Breast epithelium (tissue), 4 donors: ENCODE data around the gene NECTIN1. TPM values are rescaled to one million over a fixed set of nuclear protein-coding genes. Genes with fewer than 3 reads are reported as not detected.

Experiments used
- DNase-seq, 2 donors: peaks; one replicate each; pipeline ENCODE4 v3.0.0-alpha.2; 2019; ENCODE audit warnings: low spot score in 2 of 2
- H3K27ac ChIP-seq, 2 donors: fragments of 200-600 bp; sonication (generic) in 1 of 2; one replicate each; pipeline ENCODE4 v1.5.1; 2016 to 2019; ENCODE audit warnings: mild to moderate bottlenecking in 1 of 2
- H3K27me3 ChIP-seq, 2 donors: fragments of 200-600 bp; sonication (generic) in 1 of 2; one replicate each; pipeline versions ENCODE4 v1.5.1 to v1.6.0; 2017 to 2019; ENCODE audit warnings: control low read depth in 1 of 2, mild to moderate bottlenecking in 1 of 2
- H3K36me3 ChIP-seq: fragments of 200-600 bp; one replicate; pipeline ENCODE4 v1.5.1; 2019
- H3K4me1 ChIP-seq, 2 donors: fragments of 200-600 bp; sonication (generic); one replicate each; pipeline ENCODE4 v1.5.1; 2016 to 2019; ENCODE audit warnings: control low read depth in 1 of 2
- H3K4me3 ChIP-seq, 3 donors: fragments of 200-600 bp; sonication (generic); 1 replicate in 2 of 3; 2 replicates in 1 of 3; pipeline ENCODE4 v1.5.1; 2016 to 2019; ENCODE audit warnings: mild to moderate bottlenecking in 3 of 3, moderate library complexity in 2 of 3
- H3K9me3 ChIP-seq, 2 donors: fragments of 200-600 bp; sonication (generic) in 1 of 2; one replicate each; pipeline ENCODE4 v1.5.1; 2016 to 2019; ENCODE audit warnings: control low read depth in 1 of 2
- CTCF ChIP-seq, 3 donors: fragments of 450-650 bp; IDR thresholded peaks; one replicate each; pipeline ENCODE4 v1.5.1; 2016 to 2017; ENCODE audit warnings: antibody characterized with exemption in 3 of 3, mild to moderate bottlenecking in 3 of 3, moderate library complexity in 3 of 3
- POLR2A ChIP-seq: fragments of 450-650 bp; IDR thresholded peaks from one replicate; pipeline ENCODE4 v1.6.1; 2016; ENCODE audit warnings: antibody characterized with exemption, mild to moderate bottlenecking, moderate library complexity
- POLR2AphosphoS5 ChIP-seq, 3 donors: sonication (generic); formaldehyde crosslinking; IDR thresholded peaks; one replicate each; pipeline ENCODE4 v1.6.1; 2017; ENCODE audit warnings: antibody characterized with exemption in 3 of 3
- intact Hi-C: fragments of 100-400 bp; cut with DNase I; formaldehyde crosslinking; loops from one replicate; pipeline ENCODE4 v1.15.1; 2023; ENCODE audit warnings: low total_unique reads
- total RNA-seq, 3 donors: library from RNA; depleted of rRNA; stranded (reverse); fragments of >200 nt; gene quantifications; one replicate each; pipeline ENCODE4 v1.1.0, GENCODE V29; 2016

Gene NECTIN1
- total RNA-seq, 3 donors from 2014 or later, result 2.6 to 6.6 (median 4.5) TPM

GRCh38 chr11:119666061-119666460 lies 62.9 kb downstream of the NECTIN1 start:
- Histone ChIP-seq H3K36me3 (no peaks in the 10 kb centered on the region), H3K4me1 (peaks cover 0 to 8% of the 10 kb centered on the region in 2 donors), H3K4me3 (no peak overlapping the region), H3K27me3 (no peaks in the 10 kb centered on the region), H3K27ac (no peak overlapping the region), H3K9me3 (no peaks in the 10 kb centered on the region)
- DNase-seq, result no peak
- TF ChIP-seq POLR2AphosphoS5 (IDR thresholded peaks at IDR 0.05) (no peak), POLR2A (no peak), CTCF (IDR thresholded peaks at IDR 0.05) (no peak)
- intact Hi-C loops, result loop anchor here (10.0 kb wide), 1 partner anchor 439 kb away; no protein-coding TSS in a partner anchor

- Histone ChIP-seq H3K9me3 (no peaks in the 10 kb centered on the region), H3K36me3 (no peaks in the 10 kb centered on the region), H3K27me3 (no peaks in the 10 kb centered on the region), H3K4me3 (no peak overlapping the region), H3K27ac (no peak overlapping the region), H3K4me1 (peaks cover 0 to 8% of the 10 kb centered on the region in 2 donors)
- intact Hi-C loops, result loop anchor here (10.0 kb wide), 1 partner anchor 440 kb away; no protein-coding TSS in a partner anchor
- DNase-seq, result no peak
- no peak for TF ChIP-seq POLR2AphosphoS5 (IDR thresholded peaks at IDR 0.05)
- TF ChIP-seq CTCF (IDR thresholded peaks at IDR 0.05), result no peak
- no peak for TF ChIP-seq POLR2A
These were observed 64.1 kb downstream of the NECTIN1 start for GRCh38 chr11:119664701-119665420.

- no peak overlapping the region for H3K27ac ChIP-seq
- intact Hi-C loops, result loop anchor here (10.0 kb wide), 1 partner anchor 441 kb away; no protein-coding TSS in a partner anchor
- DNase-seq, result peak in 1 of 2 donors; percentile 58
- H3K36me3 ChIP-seq, result no peaks in the 10 kb centered on the region
- peaks cover 0 to 8% of the 10 kb centered on the region in 2 donors for H3K4me1 ChIP-seq
- no peak overlapping the region for H3K4me3 ChIP-seq
- H3K9me3 ChIP-seq, result no peaks in the 10 kb centered on the region
- TF ChIP-seq POLR2AphosphoS5 (IDR thresholded peaks at IDR 0.05), result no peak
- TF ChIP-seq CTCF (IDR thresholded peaks at IDR 0.05), result no peak
- no peak for TF ChIP-seq POLR2A
- H3K27me3 ChIP-seq, result no peaks in the 10 kb centered on the region
These were observed 64.9 kb downstream of the NECTIN1 start for GRCh38 chr11:119664063-119664572.

- H3K9me3 ChIP-seq, result no peaks in the 10 kb centered on the region
- H3K36me3 ChIP-seq, result no peaks in the 10 kb centered on the region
- no peak for TF ChIP-seq CTCF (IDR thresholded peaks at IDR 0.05)
- no peak for TF ChIP-seq POLR2AphosphoS5 (IDR thresholded peaks at IDR 0.05)
- H3K27ac ChIP-seq, result no peak overlapping the region
- H3K4me1 ChIP-seq, result peaks cover 0 to 8% of the 10 kb centered on the region in 2 donors
- H3K4me3 ChIP-seq, result no peak overlapping the region
- DNase-seq, result no peak
- intact Hi-C loops, result loop anchor here (10.0 kb wide), 1 partner anchor 442 kb away; no protein-coding TSS in a partner anchor
- no peaks in the 10 kb centered on the region for H3K27me3 ChIP-seq
These were observed 65.7 kb downstream of the NECTIN1 start for GRCh38 chr11:119663279-119663678.

- Histone ChIP-seq H3K4me3 (no peak overlapping the region), H3K9me3 (no peaks in the 10 kb centered on the region), H3K27ac (no peak overlapping the region), H3K4me1 (peaks cover 0 to 4% of the 10 kb centered on the region in 2 donors), H3K36me3 (no peaks in the 10 kb centered on the region), H3K27me3 (no peaks in the 10 kb centered on the region)
- intact Hi-C loops, result loop anchor here (10.0 kb wide), 1 partner anchor 444 kb away; no protein-coding TSS in a partner anchor
- TF ChIP-seq POLR2AphosphoS5 (IDR thresholded peaks at IDR 0.05) (no peak), CTCF (IDR thresholded peaks at IDR 0.05) (no peak), POLR2A (no peak)
- DNase-seq, result no peak
These were observed 67.8 kb downstream of the NECTIN1 start for GRCh38 chr11:119661226-119661625.
